Cardiac ventricle fibroblast (primary cell): ENCODE data around the gene GPBP1L1. TPM values are rescaled to one million over a fixed set of nuclear protein-coding genes. Genes with fewer than 3 reads are reported as not detected.

ENCODE experiments used
- total RNA-seq: library from RNA; depleted of rRNA; stranded (reverse); fragments of >200 nt; gene quantifications from 2 replicates; pipeline ENCODE4 v1.2.3, GENCODE V29; 2015

Gene GPBP1L1
- total RNA-seq, result 37.9 and 44.9 TPM in 2 replicates

DNA sequence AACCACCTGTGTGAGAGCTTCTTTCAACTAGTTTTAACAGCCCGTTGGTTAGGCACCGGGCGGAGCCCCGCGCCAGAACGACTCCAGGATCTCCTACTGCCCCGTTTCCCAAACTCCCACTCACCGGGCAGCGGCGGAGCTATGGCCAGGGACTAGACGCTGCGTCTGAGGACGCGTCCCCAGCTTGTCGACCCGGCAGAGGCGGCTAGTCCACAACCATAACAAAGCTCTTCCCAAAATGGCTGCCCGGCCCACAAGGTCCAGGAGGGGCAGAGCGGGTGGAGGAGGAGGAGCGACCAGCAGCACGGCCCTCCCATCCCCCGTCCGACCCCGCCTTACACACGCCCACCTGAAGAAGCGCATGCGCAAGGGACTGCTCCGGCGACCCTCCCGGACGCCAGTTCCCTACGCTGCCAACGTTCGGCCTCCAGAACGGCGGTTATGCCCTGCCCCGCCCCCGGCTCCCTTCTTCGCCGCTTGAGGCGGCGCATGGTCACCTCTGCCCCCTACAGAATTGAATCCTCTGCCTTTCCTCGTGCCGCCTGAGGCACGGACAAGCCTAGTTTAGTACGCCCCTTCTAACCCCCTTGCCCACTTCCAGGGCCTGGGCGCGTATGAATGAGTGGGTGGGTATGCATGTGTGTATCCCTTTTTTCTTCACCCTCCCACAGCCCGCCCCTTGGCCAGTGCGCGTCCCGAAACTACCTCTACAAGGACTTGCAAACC is at the start of gene GPBP1L1:
Gene GPBP1L1 (minus strand): TSS at position 246 of the 726 bp plus-strand sequence. CDS start 27,446 bp downstream, outside the sequence.

DNA sequence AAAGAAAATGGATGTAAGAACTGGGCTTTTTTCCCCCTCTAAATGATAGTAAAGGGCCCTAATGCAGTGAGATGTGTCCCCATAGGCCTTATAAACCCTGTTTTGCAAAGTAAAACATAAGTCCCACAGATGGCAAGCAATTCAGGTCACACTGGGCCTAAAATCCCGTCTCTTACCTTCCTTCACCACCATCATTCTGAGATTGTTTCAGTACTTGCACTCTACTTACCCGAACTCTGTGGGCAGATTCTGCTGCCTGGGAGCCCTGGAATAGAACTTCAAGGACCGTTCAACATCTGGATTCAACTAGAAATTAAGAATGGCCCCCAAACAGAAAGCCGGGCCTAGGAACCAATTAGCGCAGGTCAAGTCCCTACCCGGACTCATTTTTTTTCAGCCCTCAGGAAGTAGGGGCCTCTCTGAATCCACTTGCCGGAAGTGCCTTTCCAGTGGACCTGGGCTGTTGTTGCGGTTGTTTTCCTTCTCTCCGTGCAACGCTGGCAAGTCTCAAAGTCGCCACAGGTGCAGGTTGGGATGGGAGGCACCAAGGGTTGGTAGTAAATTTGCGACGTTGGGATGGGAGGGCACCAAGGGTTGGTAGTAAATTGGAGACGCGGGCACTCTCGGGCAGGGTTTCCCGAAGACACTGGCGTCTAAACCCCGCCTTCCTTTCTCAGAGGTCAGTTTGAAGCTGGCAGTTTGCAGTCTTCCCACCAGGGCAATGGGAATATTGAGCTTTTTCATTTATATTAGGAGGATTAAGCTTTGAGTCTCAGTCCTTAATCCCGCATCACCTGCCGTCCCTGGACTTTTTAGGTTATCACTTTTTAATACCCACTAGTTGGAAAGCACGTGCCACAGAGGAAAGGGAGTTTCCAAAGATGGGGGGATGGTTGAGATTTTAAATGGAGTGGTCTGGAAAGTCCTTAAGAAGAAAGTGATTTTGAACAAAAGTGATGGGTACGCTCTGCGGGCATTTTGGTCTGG is 1.7 kb upstream of the GPBP1L1 start, which contains the start of gene TMEM69:
Gene TMEM69 (plus strand): TSS at position 428 of the 987 bp plus-strand sequence. CDS start 2,888 bp downstream, outside the sequence.

DNA sequence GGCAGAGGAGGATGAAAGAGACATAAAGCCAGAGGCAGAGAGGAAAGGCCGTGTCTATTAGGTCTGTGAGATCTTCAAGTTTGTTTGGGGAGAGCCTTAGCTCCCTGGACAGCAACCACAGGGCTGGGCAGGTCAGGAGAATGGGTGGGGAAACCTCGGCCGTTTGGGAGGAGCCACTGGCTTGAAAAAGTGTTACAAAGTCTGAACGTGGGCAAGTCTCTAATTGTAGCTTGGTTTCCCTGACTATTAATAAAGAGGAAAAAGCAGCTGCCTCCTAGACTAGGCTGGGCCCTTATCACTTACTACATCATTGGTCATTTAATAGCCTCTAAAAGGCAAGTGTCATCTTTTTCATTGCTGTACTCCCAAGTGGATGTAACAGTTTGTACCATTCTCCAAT is 62.4 kb downstream of the GPBP1L1 start, which contains the start of gene CCDC17:
Gene CCDC17 (minus strand): TSS at position 83 of the 400 bp plus-strand sequence. CDS start 145 bp downstream, outside the sequence.

GRCh38 chr1:45583666-45584350 is 102.5 kb downstream of the GPBP1L1 start, which contains the start of gene NASP:
NASP (plus strand) TSS chr1:45584041; CDS start chr1:45584147, 106 bp downstream.

Other genes with a start within 250 kb of the GPBP1L1 start
- gene TESK2, start 195.4 kb downstream of the GPBP1L1 start, total RNA-seq, result 2.2 and 3.3 TPM in 2 replicates
- 1.8 and 2.6 TPM in 2 replicates for gene CCDC163, start 186.5 kb downstream of the GPBP1L1 start, total RNA-seq
- gene MMACHC, start 186.2 kb downstream of the GPBP1L1 start, total RNA-seq, result 5.9 and 7.1 TPM in 2 replicates
- gene PRDX1, start 164.6 kb downstream of the GPBP1L1 start, total RNA-seq, result 353 and 414 TPM in 2 replicates
- 101 and 107 TPM in 2 replicates for gene AKR1A1, start 135.7 kb downstream of the GPBP1L1 start, total RNA-seq
- gene NASP, start 102.5 kb downstream of the GPBP1L1 start, total RNA-seq, result 30.9 and 37.8 TPM in 2 replicates
- gene CCDC17, start 62.5 kb downstream of the GPBP1L1 start, total RNA-seq, result 0.10 and 1.00 TPM in 2 replicates
- gene TMEM69, start 1.6 kb upstream of the GPBP1L1 start, total RNA-seq, result 18.8 and 30.7 TPM in 2 replicates
- gene IPP, start 64.1 kb upstream of the GPBP1L1 start, total RNA-seq, result 8.3 and 10.5 TPM in 2 replicates
- 10.3 and 11.1 TPM in 2 replicates for gene MAST2, start 117.1 kb upstream of the GPBP1L1 start, total RNA-seq